ENCODE data around the gene SMC3. TPM values are rescaled to one million over a fixed set of nuclear protein-coding genes. Genes with fewer than 3 reads are reported as not detected.

The SMC3 gene
- total and polyA plus RNA-seq, 10 donors, result 10.4 to 41.2 (median 33.8) TPM

DNA sequence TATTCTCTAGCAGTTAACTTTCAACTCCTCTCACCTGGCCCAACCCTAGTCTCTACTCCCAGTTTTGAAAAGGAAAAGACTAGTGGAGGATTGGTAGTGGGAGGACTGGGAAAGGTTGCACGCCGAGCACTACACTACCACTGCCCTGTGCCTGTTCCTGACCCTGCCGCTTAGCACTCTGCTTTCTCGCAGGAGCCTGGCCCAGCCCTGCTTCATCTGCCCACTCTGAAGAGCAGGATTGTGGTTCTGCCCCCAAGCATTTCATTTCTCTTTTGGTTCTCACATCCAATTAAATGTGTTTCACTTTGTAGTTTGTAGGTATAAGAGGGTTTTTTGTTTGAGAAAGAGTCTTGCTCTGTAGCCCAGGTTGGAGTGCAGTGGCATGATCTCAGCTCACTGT is 45.1 kb downstream of the SMC3 start:
- intact Hi-C loops (cut with DNase I; ENCODE audit: low total_unique reads), result no loop called here
- WGBS, 5 donors, result 86 to 93% (median 90%) methylated on average over 4 of the region's 4 CpGs

DNA sequence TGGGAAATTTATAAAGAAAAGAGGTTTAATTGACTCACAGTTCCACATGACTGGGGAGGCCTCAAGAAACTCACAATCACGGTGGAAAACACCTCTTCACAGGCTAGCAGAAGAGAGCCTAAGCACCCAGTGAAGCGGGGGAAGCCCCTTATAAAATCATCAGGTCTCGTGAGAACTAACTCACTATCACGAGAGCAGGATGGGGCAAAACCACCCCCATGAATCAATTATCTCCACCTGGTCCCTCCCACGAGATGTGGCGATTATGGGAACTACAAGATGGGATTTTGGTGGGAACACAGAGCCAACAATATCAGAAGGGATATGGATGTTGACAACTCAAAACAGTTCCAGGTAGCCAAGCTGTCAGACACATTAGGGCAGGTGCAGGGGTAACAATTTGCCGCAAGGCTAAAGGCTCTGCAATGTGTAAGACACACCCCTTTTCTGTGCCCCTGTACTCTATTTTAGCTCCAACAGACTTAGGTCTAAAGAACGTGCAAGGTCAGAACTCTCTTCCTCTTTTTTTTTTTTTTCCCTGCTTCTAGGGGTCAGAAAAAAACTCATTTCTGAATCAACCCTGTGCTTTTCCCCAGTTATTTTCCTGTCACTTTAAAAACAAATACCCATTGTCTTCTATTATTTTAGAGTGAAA is 46.0 kb downstream of the SMC3 start:
- H3K36me3 ChIP-seq, result no peaks in the 10 kb centered on the region
- H3K4me3 ChIP-seq, result no peak overlapping the region
- peaks cover 0 to 7% (median 0%) of the 10 kb centered on the region in 6 donors for H3K4me1 ChIP-seq
- no peaks in the 10 kb centered on the region for H3K9me3 ChIP-seq
- no peaks in the 10 kb centered on the region for H3K27me3 ChIP-seq (replicated peaks in 1 of 7)
- 53 to 58% (median 55%) methylated on average over 8 of the region's 8 CpGs for WGBS, 5 donors
- no peak overlapping the region for H3K27ac ChIP-seq
- TF ChIP-seq POLR2A (IDR thresholded peaks at IDR 0.05), result no peak
- TF ChIP-seq, protein P1, sequence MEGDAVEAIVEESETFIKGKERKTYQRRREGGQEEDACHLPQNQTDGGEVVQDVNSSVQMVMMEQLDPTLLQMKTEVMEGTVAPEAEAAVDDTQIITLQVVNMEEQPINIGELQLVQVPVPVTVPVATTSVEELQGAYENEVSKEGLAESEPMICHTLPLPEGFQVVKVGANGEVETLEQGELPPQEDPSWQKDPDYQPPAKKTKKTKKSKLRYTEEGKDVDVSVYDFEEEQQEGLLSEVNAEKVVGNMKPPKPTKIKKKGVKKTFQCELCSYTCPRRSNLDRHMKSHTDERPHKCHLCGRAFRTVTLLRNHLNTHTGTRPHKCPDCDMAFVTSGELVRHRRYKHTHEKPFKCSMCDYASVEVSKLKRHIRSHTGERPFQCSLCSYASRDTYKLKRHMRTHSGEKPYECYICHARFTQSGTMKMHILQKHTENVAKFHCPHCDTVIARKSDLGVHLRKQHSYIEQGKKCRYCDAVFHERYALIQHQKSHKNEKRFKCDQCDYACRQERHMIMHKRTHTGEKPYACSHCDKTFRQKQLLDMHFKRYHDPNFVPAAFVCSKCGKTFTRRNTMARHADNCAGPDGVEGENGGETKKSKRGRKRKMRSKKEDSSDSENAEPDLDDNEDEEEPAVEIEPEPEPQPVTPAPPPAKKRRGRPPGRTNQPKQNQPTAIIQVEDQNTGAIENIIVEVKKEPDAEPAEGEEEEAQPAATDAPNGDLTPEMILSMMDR (IDR thresholded peaks at IDR 0.05 in 8 of 11, conservative IDR thresholded peaks at IDR 0.05 in 3 of 11), result no peak
- TF ChIP-seq POLR2AphosphoS5 (IDR thresholded peaks at IDR 0.05), result no peak
- no peak for DNase-seq
- intact Hi-C loops (cut with DNase I; ENCODE audit: low total_unique reads), result no loop called here

More for the DNA sequence above, 45.1 kb downstream of the SMC3 start:
- Histone ChIP-seq H3K27ac (no peak overlapping the region), H3K4me1 (peaks cover 0 to 7% (median 0%) of the 10 kb centered on the region in 6 donors), H3K9me3 (no peaks in the 10 kb centered on the region), H3K36me3 (peaks cover 0 to 5% (median 0%) of the 10 kb centered on the region in 6 donors), H3K27me3 (replicated peaks in 1 of 7) (no peaks in the 10 kb centered on the region), H3K4me3 (no peak overlapping the region)
- DNase-seq, result no peak
- TF ChIP-seq POLR2A (IDR thresholded peaks at IDR 0.05) (no peak), POLR2AphosphoS5 (IDR thresholded peaks at IDR 0.05) (no peak)
- TF ChIP-seq, protein P1 (IDR thresholded peaks at IDR 0.05 in 8 of 11, conservative IDR thresholded peaks at IDR 0.05 in 3 of 11), result no peak

DNA sequence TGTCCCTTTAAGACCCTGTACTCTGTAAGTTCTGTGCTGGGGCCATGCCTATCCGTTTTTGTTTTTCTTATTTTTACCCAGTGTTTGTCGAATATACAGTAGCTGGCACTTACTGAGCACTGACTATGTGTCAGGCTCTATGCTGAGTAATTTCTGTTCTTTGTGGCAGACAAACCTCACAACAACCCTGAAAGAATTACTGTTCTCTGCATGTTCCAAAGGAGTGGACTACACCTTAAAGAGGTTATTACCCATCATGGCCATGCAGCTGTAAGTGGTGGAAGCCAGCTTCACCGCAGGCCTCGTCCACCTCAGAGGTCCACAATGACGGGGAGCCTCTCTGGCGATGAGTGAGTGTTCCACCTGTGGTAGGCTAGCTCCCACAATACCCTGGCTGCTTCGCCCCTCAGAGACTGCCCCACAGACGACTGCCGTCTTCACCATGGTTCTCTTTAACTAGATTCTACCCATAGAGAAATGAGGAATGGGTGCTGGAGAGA is 46.6 kb downstream of the SMC3 start:
- 72 to 86% (median 82%) methylated on average over 9 of the region's 9 CpGs for WGBS, 5 donors
- no peaks in the 10 kb centered on the region for H3K36me3 ChIP-seq
- H3K4me1 ChIP-seq, result peaks cover 0 to 7% (median 0%) of the 10 kb centered on the region in 6 donors
- no peak overlapping the region for H3K27ac ChIP-seq
- no peak for DNase-seq
- no peak for TF ChIP-seq POLR2A (IDR thresholded peaks at IDR 0.05)
- TF ChIP-seq, protein P1 (IDR thresholded peaks at IDR 0.05 in 8 of 11, conservative IDR thresholded peaks at IDR 0.05 in 3 of 11), result no peak
- TF ChIP-seq POLR2AphosphoS5 (IDR thresholded peaks at IDR 0.05), result no peak
- no peaks in the 10 kb centered on the region for H3K9me3 ChIP-seq
- intact Hi-C loops (cut with DNase I; ENCODE audit: low total_unique reads), result no loop called here
- H3K27me3 ChIP-seq (replicated peaks in 1 of 7), result no peaks in the 10 kb centered on the region
- no peak overlapping the region for H3K4me3 ChIP-seq

DNA sequence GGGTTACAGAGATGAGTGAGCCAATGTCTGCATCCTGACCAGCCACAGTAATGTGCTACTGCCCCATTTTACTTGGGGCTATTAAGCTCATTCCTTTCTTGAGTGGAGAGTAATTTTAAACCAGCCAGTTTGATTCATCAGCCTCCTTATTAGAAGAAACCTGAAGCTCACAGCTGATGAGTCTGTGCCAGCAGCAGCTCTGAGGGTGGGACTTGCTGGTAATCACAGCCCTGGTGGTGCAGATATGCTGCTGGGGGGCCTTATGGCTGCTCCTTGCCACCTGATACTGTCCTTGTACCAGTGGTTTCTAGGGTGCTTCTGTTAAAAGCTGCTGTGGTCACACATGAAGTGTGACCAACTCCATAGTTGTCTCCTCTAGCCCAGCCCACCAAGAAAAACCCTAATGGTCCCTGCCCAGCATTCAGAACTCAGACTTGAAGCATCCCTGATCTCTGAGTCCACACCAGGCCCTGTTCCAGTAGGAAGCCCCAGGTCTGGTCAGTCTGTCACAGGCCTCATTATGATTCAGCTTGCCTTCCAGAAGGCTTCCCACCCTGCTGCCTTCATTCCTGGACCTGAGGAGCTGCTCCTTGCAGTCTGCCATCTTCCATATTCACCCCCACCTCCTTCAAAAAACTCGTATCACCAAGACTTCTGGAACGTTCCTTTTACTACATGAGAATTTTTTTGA is 47.7 kb downstream of the SMC3 start:
- Histone ChIP-seq H3K27me3 (replicated peaks in 1 of 7) (no peaks in the 10 kb centered on the region), H3K36me3 (no peaks in the 10 kb centered on the region), H3K4me1 (peaks cover 0 to 7% (median 0%) of the 10 kb centered on the region in 6 donors), H3K9me3 (no peaks in the 10 kb centered on the region), H3K4me3 (no peak overlapping the region), H3K27ac (no peak overlapping the region)
- DNase-seq, result no peak
- WGBS, 5 donors, result 53 to 74% (median 60%) methylated on average over 2 of the region's 2 CpGs
- TF ChIP-seq, protein P1 (IDR thresholded peaks at IDR 0.05 in 8 of 11, conservative IDR thresholded peaks at IDR 0.05 in 3 of 11), result no peak
- TF ChIP-seq POLR2AphosphoS5 (IDR thresholded peaks at IDR 0.05) (no peak), POLR2A (IDR thresholded peaks at IDR 0.05) (no peak)
- intact Hi-C loops (cut with DNase I; ENCODE audit: low total_unique reads), result no loop called here

Data from spleen (tissue), 11 donors.